Central memory CD4-positive, alpha-beta T cell (primary cell): ENCODE results near the gene HAPSTR1.
"Not testable (repeated sequence)": the region's sequence is repeated elsewhere in the genome, so short reads cannot be mapped to it uniquely, and the experiment has no call there.

ENCODE experiments used
- DNase-seq: peaks from one replicate; pipeline ENCODE4 v3.0.0; 2022
- total RNA-seq, 3 experiments: gene quantifications; one replicate each; lab custom pipeline; 2026; lab: John Stamatoyannopoulos, UW

The HAPSTR1 gene, protein sequence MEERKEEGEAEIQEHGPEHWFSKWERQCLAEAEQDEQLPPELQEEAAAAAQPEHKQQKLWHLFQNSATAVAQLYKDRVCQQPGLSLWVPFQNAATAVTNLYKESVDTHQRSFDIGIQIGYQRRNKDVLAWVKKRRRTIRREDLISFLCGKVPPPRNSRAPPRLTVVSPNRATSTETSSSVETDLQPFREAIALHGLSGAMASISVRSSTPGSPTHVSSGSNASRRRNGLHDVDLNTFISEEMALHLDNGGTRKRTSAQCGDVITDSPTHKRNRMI
- 192 to 304 (median 211) reads per million in 3 experiments for total RNA-seq

DNA sequence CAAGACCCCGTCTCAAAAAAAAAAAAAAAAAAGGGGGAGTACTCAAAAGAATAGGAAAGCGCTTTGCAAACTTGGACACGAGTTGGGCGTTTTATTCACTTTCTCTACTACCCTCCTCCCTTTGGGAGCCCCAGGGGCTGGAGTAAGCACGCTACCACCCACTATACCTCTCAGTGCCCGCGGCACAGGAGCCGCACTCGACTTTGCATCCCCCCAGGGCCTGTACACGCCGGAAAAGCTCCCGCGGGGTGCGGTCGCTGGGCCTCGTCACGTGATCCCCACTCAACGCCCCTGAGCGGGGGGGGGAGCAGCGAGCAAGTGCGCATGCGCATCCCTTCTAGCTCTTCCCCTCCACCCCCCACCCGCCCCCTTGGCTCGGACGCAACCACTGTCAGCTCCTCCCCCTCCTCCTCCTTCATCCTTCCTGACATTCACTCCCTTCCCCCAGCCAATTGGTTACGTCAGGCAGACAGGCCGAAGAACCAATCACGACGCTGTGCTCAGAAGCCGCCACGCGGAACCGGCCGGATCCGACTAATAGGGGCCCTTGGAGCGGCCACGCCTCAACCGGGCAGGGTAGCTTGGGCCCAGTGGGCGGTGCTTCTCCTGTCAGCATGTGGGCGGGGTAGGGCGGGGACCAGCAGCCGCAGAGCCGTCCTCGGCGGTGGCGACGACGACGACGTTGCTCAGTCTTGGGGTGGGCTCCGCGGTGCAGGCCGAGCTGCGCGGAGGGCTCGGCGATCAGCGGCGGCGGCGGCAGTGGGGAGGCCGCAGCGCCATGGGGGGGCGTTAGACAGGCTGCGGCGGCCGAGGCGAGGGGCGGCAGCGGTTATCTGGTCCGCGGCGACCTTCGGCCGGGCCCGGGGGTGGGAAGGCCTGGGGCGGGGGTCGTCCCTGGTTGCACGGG is at the start of gene HAPSTR1:
TSS of gene HAPSTR1 (plus strand) at position 685 of the 907 bp plus-strand sequence. CDS start 401 bp downstream, outside the sequence.
- peak; percentile 99 for DNase-seq

DNA sequence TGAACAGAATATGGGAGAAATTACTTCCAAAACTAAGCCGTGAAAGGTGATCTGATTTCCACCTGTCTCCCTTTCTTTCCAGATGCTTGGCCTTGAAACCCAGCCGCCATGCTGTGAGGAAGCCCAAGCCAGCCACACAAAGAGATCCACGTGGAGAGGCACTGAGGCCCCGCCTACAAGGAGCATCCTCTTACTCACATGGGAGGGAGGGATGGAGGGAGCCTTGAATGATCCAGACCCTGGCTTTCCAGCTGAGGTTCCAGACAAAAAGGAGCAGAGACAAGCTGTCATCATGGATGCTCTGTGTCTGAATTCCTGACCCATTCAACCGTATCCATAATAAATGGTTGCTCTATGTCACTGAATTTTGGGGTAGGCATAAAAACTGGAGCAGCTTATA is 48.9 kb upstream of the HAPSTR1 start:
- no peak for DNase-seq

DNA sequence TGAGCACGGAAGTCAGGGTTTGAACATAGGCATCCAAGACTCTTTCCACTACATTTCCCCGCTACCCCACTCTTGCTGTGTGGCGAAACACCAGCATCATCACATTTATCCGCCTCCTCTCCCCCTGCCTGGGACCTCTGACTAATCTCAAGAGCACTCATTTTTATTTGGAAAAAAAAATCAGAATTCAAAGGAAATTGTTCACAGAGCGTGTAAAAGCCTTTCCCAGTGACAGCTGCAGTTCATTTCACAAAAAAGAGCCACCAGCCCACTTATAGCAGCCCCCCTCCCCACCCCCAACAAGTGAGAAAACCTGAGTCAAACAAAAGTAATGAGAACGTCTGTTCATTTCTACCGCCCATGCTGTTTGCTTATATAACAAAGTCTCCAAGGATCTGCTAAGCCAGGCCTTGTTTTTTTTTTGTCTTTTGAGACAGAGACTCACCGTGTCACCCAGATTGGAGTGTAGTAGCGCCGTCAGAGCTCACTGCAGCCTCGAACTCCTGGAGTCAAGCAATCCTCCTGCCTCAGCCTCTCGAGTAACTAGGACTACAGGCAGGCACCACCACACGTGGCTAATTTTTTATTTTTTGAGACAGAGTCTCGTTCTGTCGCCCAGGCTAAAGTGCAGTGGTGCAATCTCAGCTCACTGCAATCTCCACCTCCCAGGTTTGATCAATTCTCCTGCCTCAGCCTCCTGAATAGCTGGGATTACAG is 48.3 kb upstream of the HAPSTR1 start:
- no peak for DNase-seq

DNA sequence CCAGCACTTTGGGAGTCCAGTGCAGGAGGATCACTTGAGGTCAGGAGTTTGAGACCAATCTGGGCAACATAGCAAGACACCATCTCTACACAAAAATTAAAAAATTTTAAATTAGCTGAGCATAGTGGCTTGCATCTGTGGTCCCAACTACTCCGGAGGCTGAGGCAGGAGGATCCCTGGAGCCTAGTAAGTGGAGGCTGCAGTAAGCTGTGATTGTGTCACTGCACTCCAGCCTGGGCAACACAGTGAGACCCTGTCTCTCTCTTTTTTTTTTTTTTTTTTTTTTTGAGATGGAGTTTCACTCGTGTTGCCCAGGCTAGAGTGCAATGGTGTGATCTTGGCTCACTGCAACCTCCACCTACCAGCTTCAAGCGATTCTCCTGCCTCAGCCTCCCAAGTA is 45.9 kb upstream of the HAPSTR1 start:
- DNase-seq = not testable (repeated sequence)

DNA sequence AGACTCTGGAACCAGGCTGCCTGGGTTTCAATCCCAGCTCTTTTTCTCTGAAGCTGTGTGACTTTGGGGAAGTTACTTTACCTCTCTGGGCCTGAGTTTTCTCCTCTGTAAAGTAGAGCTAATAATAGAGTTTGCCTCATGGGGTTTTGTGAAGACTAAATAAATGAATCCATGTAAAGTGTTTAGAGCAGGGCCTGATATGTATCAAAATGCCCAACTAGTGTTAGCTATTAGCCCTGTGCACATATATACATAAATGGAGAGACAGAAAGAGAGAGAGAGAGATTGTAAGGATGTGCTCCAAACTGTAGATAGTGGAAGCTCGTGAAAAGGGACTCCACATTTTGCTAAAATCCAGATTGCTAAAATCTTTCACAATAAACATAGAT is 44.8 kb upstream of the HAPSTR1 start:
- no peak for DNase-seq

DNA sequence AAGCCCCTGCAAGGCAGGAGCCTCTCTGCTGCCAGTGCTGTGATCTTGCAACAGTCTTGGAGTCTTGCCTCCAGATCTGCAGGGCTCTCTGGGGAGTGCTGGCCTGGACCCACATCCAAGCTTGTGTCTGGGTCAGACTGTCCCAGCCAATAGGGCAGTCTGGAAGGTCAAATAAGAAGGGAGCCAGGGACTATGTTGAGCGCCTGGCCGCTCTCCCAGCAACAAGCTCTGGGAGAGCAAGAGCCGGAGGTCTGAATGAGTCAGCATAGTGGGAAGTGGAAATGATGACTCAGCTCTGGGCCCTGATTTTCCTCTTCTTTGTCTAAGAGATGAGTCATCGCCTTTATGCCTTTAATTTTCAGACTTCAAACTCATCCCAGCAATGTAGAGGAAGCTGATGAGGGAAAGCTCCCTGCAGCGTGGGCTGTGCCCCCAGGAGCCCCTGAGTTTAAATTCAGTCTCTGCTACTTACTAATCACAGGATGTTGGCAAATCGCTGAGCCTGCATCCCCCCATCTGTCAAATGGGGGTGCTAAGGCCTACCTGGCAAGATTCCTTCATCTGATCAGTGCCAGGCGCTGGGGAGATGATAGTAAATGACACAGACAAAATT is 43.6 kb upstream of the HAPSTR1 start:
- no peak for DNase-seq

DNA sequence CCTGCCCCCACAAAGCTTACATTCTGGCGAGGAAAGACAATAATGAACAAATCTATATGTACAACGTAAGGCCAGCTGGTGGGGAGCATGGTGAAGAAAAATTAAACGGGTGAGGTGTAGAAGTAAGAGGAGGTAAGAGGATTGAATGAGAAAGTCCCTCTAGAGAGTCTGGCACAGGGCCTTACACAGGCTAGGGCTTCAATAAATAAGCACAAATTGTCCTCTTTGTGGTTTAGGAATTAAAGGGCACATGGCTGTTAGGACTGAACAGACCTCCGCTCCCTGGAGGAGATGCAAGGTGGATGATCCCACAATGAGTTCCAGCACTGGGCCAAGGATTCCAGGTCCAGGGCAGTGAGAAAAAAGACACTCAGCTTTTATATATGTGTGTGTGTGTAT is 43.1 kb upstream of the HAPSTR1 start:
- DNase-seq = no peak

DNA sequence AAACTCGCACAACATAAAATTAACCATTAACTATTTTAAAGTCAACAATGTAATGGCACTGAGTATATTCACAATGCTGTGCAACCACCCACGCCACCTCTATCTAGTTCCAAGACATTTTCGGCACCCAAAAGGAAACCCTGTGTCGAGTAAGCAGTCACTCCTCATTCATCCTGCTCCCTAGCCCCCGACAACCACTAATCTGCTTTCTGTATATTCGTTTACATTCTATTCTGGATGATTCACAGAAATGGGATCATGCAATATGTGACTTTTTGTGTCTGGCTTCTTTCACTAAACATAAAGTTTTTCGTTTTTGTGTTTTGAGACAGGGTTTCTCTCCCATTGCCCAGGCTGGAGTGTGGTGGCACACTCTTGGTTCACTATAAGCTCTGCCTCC is 42.2 kb upstream of the HAPSTR1 start:
- DNase-seq = no peak

DNA sequence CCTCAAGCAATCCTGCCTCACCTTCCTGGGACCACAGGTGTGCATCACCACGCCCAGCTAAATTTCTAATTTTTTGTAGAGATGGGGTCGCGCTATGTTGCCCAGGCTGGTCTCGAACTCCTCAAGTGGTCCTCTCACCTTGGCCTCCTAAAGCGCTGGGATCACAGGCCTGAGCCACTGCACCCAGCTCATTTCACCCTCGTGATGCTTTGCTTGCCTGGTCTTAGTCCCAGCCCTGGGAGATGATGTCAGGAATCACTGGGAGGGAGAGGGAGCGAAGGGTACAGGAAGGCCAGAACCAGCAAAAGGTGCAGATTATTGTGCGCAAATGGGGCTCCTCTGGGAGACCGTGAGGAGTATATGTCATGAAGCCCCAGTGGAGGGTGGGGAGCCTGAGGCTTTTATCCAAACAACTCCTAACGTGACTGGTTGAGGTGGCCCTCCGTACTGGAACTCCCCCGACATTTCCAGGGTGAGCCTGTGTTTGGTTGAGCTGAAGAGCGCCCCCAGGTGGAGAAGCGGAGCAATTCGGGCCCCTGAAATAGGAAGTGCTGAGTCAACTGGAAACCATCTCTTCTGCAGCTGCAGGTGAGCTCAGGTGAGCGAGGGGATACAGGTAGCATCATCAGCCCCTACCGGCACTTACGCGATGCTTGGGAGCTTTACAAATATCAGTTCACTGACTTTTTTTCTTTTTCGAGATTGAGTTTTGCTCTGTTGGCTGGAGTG is 41.2 kb upstream of the HAPSTR1 start:
- DNase-seq = no peak

DNA sequence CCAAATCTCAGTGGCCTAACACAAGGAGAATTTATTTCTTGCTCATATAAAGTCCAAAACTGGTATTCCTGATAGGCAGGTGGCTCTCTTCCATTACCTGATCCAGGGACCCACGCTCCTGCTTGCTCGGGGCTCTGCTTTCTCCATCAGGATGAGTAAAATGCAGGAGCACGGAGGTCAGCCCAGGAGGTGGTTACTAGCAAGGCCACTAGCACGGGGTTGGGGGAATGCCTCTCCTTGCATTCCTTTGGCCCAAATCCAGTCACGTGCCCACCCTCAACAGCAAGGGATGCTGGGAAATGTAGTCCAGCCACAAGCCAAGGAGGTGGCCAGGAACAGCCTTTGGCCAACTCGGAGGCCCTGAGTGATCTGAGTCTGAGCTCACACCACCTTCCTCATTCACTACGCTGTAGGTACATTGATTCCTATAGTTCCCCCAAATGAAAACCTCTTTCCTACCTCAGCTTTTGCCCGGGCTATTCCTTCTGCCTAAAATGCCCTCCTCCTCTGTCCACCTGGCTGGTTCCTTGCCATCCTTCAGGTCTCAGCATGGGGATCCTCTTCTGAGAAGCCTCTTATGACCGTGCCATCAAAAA is 38.3 kb upstream of the HAPSTR1 start:
- DNase-seq = no peak

DNA sequence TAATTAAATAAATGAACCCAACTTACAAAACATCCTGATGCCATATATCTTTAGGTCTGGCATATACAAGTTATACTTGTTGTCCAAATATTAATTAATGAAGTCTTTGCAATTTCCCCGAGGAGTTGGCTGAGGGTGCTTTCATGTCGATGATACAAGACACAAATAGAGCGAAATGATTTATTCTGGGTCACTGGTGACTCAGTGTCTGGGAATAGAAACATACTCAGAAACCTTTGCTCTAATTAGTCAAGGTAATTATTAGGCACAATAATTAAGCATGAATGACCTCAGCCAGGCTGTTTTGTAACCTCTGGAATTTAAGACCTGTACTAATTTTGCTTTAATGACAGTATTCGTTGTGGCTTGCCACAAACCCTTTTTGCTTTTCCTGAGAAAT is 37.0 kb upstream of the HAPSTR1 start:
- DNase-seq = no peak

DNA sequence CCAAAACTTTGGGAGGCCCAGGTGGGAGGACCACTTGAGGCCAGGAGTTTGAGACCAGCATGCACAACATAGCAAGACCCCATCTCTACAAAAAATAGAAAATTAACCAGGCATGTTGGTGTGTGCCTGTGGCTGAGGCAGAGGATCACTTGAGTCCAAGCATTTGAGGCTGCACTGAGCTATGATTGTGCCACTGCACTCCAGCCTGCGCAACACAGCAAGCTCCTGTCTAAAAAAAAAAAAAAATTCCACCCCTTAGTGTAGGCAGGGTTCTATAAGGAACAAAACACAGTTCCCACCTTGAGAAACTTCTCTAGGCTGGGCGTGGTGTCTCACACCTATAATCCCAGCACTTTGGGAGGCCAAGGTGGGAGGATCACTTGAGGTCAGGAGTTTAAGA is 36.3 kb upstream of the HAPSTR1 start:
- DNase-seq = no peak

DNA sequence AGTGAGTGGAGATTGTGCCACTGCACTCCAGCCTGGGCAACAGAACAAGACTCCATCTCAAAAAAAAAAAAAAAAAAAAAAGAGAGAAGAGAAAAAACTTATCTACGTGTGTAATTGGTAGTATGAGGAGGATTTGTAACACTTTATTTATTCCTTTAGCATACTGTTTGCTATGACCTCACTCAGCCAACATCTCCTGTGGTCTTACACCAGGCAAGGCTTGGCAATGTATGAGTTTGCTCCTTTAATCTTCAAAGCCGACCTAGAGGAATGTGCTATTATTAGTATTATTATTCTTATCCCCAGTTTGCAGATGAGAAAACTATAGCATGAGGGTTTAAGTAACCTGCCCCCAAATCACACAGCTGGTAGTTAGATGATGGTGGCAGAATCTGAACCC is 35.8 kb upstream of the HAPSTR1 start:
- no peak for DNase-seq

DNA sequence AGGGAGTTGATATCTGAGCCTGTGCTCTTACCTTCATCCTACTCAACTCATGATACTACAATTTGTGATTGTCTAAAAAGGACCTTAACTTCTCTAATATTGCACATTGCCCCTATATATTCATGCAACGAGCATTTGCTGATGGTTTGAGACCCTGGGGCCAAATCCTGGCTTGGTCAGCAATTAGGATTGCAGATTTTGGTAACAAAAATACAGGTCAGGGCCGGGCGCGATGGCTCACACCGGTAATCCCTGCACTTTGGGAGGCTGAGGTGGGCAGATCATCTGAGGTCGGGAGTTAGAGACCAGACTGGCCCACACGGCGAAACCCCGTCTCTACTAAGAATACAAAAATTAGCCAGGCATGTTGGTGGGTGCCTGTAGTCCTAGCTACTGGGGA is 35.4 kb upstream of the HAPSTR1 start:
- DNase-seq = no peak

DNA sequence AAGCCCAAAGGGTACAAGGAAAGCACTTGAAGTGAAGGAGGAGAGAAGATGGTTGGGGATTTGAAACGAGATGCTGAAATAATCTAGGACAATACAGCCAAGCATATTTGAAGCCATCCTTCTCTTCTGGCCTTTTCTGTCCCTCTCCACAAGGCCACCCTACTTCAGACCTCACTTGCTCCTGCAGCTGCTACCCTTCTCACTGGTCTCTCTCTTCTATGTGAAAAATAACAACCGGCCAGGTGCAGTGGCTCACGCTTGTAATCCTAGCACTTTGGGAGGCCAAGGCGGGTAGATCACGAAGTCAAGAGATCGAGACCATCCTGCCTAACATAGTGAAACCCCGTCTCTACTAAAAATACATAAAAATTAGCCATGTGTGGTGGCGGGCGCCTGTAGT is 33.2 kb upstream of the HAPSTR1 start:
- no peak for DNase-seq

DNA sequence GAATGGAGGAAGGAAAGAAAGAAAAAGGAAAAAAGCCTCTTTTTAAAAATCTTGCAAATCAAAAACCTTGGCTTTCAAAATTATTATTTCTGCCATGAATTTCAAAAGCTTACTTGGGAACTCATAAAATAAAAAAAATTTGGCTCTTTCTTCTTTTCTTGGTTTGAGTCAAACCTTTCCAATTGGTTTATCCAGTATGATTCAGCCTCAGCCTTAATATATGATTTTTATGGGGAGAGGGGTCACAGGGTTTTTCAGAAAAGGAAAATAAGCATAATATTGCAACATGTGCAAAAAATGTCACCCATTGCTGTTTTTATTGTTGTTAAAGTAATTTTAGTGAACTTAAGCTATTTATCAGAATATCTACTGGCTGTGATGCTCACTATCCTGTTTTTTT is 31.2 kb upstream of the HAPSTR1 start:
- DNase-seq = no peak

DNA sequence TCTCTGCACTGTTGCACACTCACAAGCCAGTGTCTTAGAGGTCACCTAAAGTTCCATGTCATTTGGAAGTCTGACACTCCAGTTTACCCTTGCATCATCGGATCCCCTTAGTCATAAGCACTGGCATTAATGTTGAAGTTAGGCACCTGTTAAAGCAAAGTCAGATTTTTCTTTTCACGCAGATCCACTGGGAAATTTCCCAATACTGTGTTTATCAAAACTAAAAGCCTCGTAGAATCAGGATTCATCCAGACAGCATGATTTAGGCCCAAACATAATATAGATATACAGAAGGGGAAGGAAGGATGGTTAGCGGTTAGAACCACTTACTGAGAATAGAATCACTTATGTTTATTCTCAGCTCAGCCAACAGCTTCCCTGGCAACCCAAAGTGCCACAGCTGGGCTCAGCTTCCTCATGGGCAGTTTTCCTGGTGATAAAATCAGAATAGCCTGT is 30.1 kb upstream of the HAPSTR1 start:
- no peak for DNase-seq

DNA sequence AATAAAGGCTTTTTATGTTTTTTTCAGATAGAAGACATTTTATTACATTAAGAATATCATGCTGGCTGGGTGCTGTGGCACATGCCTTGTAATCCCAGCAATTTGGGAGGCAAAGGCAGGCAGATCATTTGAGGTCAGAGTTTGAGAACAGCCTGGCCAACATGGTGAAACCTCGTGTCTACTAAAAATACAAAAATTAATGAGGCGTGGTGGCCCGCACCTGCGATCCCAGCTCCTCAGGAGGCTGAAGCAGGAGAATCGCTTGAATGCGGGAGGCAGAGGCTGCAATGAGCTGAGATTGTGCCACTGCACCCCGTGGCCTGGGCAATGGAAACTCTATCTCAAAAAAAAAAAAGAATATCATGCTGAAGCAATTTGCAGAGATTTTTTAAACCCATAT is 29.1 kb upstream of the HAPSTR1 start:
- DNase-seq = no peak

DNA sequence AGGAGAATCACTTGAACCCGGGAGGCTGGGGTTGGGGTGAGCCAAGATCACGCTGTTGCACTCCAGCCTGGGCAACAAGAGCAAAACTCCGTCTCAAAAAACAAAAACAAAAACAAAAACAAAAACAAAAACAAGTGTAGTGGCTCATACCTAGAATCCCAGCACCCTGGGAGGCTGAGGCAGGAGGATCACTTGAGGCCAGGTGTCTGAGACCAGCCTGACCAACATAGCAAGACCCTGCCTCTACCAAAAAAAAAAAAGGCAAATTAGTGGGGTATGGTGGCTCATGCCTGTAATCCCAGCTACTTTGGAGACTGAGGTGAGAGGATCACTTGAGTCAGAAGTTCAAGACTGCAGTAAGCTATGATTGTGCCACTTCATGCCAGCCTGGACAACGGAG is 26.4 kb upstream of the HAPSTR1 start:
- DNase-seq = no peak

DNA sequence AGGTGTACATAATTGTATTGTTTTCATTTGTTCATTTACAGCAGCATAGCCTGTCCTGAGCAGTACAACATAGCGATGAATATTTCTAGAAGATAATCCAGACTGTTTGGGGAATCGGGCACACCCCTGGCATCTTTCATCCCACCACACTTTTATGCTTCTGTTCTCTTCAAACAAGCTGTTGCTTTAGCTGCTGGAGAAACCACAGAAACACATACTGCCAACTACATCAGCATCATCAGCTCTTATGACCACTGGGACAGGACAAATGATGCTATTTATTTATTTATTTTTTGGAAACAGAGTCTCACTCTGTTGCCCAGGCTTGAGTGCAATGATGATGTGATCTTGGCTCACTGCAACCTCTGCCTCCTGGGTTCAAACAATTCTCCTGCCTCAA is 22.6 kb upstream of the HAPSTR1 start:
- DNase-seq = no peak

DNA sequence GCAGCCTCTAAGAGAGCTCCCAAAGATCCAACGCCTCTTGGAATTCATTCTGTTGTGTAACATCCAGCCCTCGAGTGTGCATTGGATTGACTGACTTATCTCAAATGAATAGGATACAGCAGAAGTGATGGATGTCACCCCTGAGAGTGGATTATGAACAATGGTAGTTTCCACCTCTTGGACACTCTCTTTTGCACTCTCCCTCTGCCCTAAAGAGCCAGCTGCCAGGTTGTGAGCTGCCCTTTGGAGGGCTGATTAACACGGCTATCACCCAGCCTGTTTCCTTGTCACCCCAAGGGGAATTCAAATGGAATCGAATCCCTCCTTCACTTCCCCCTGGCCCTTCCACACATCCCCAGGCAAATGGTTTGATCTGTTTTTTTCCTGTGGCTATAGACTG is 21.2 kb upstream of the HAPSTR1 start:
- DNase-seq = no peak

DNA sequence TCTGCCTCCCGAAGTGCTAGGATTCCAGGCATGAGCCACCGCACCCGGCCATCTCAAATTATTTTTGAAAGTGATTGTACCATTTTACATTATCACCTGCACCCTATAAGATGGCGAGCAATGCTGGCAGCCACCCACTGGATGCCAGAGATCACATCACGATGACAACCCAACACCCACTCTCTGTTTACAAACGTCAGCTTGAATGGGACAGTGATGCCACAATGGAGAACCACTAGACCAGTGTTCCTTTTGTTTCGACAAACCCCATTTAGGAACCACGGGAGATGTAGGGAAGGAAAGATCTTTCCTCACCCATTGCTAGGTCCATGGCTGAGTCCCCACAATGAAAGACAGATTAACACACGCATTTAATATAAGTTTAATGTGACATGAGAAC is 20.1 kb upstream of the HAPSTR1 start:
- DNase-seq = no peak
